WERI-Rb-1 (cell line): Measurements from ENCODE around the gene TMEM123.

ENCODE experiments used
- DNase-seq: peaks from one replicate; pipeline ENCODE4 v3.0.0-alpha.2; 2020
- H3K27ac ChIP-seq: fragments of 250-450 bp; sonication (Bioruptor Pico); 2 replicates; pipeline ENCODE4 v1.5.1; 2020; ENCODE audit warnings: mild to moderate bottlenecking, moderate library complexity
- H3K27me3 ChIP-seq: fragments of 250-450 bp; sonication (Bioruptor Pico); 2 replicates; pipeline ENCODE4 v1.5.1; 2021; ENCODE audit warnings: mild to moderate bottlenecking, low read depth, moderate library complexity; ENCODE audit not compliant: insufficient read depth, severe bottlenecking
- H3K36me3 ChIP-seq: fragments of 250-450 bp; sonication (Bioruptor Pico); 2 replicates; pipeline ENCODE4 v1.5.1; 2020; ENCODE audit warnings: mild to moderate bottlenecking, moderate library complexity
- H3K4me3 ChIP-seq: 2 replicates; pipeline ENCODE4 v1.5.1; 2011; ENCODE audit warnings: low read depth, mild to moderate bottlenecking, control low read depth, low read length
- H3K9me3 ChIP-seq: fragments of 250-450 bp; sonication (Bioruptor Pico); 2 replicates; pipeline ENCODE4 v1.5.1; 2021; ENCODE audit warnings: mild to moderate bottlenecking, moderate library complexity; ENCODE audit not compliant: severe bottlenecking
- TF ChIP-seq, protein P1 (sequence below): IDR thresholded peaks from 2 replicates; pipeline ENCODE4 v1.5.1; 2011; ENCODE audit warnings: low read depth, mild to moderate bottlenecking, control low read depth, inconsistent platforms, low read length

Gene TMEM123

DNA sequence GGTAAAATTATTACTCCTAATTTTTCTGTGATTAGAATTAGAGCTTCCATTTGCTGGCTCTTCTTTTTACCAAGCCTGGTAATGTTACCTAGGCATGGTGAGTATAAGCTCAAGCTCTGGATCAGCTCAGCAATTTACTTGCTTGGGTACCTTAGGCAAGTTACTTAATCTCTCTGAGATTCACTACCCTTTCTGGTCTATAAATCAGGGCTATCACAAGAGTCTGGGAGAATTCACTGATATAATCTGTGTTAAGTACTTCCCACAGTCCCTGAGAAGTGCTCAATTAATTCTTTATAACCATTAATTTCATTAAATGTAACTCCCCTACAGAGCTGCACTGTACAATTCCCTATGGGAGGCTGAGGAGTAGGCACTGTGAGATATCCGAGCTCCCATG lies 44.2 kb downstream of the TMEM123 start:
- Histone ChIP-seq H3K27ac (no peak overlapping the region), H3K9me3 (no peaks in the 10 kb centered on the region), H3K4me3 (no peak overlapping the region), H3K27me3 (no peaks in the 10 kb centered on the region), H3K36me3 (no peaks in the 10 kb centered on the region; the same call in 1 of the 2 replicates)
- TF ChIP-seq, protein P1, sequence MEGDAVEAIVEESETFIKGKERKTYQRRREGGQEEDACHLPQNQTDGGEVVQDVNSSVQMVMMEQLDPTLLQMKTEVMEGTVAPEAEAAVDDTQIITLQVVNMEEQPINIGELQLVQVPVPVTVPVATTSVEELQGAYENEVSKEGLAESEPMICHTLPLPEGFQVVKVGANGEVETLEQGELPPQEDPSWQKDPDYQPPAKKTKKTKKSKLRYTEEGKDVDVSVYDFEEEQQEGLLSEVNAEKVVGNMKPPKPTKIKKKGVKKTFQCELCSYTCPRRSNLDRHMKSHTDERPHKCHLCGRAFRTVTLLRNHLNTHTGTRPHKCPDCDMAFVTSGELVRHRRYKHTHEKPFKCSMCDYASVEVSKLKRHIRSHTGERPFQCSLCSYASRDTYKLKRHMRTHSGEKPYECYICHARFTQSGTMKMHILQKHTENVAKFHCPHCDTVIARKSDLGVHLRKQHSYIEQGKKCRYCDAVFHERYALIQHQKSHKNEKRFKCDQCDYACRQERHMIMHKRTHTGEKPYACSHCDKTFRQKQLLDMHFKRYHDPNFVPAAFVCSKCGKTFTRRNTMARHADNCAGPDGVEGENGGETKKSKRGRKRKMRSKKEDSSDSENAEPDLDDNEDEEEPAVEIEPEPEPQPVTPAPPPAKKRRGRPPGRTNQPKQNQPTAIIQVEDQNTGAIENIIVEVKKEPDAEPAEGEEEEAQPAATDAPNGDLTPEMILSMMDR = no peak
- DNase-seq = no peak

DNA sequence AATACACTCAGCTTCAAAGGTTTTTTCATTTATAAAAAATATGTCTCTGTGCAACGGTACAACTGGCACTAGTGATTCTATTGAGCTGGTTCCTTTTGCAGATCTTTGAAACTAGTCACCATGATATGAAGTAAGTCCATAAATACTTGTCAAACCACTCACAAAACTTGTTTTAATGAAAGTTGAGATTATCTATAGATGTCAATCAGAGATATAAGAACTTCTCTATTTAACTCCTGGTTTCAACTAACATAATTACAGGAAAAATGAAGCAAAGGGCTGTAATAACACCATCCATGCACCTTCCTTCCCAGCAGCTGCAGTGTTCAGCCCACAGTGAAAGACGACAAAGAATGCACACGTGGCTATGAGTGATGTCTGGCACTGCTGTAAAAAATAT lies 44.7 kb downstream of the TMEM123 start:
- H3K27ac ChIP-seq = no peak overlapping the region
- DNase-seq = no peak
- TF ChIP-seq, protein P1 = no peak

DNA sequence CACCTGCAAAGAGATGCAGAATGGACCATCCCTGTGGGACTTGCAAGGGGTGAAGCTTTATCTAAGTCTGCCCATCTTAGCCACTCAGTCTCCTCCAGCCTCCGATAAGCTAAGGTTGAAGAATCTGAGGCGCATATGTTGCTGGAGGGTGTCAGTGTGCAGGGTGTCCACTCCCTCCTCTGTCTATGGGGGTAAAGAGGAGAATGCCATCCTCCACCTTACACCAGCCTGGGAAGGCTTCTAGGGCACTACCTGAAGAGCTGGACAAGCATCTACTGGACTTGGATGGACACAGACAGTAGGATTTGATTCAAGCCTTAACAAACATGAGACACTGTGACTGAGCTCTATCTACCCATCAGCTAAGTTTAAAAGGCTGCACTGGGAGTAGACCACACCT lies 46.5 kb downstream of the TMEM123 start:
- TF ChIP-seq, protein P1 = no peak
- H3K9me3 ChIP-seq = no peaks in the 10 kb centered on the region

More for the DNA sequence above, 44.7 kb downstream of the TMEM123 start:
- Histone ChIP-seq H3K36me3 (no peaks in the 10 kb centered on the region; the same call in 1 of the 2 replicates), H3K4me3 (no peak overlapping the region), H3K9me3 (no peaks in the 10 kb centered on the region), H3K27me3 (no peaks in the 10 kb centered on the region)

DNA sequence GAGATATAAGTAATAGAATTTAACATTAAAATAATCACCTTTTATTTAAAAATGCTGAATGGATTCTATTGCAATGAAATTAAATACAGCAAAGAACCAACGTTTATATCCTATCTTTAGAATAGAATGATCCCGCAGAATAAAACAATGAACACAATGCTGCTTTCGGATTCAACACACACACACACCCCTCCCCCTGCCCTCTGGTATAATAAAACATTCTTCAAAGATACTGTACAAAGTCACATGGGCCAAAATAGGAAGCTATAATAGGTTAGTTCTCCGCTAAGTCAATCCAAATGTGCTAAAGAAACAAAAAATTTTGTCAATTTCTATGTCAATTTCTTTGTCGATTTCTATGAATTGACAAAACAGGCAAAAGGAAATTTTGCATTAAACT lies 47.1 kb downstream of the TMEM123 start:
- TF ChIP-seq, protein P1 = no peak
- H3K27ac ChIP-seq = no peak overlapping the region
- no peak for DNase-seq
- no peaks in the 10 kb centered on the region for H3K9me3 ChIP-seq
- H3K4me3 ChIP-seq = no peak overlapping the region
- peaks cover 14% of the 10 kb centered on the region for H3K36me3 ChIP-seq
- H3K27me3 ChIP-seq = no peaks in the 10 kb centered on the region

More for the DNA sequence above, 46.5 kb downstream of the TMEM123 start:
- H3K27me3 ChIP-seq = no peaks in the 10 kb centered on the region
- H3K4me3 ChIP-seq = no peak overlapping the region
- DNase-seq = no peak
- no peak overlapping the region for H3K27ac ChIP-seq
- peaks cover 9% of the 10 kb centered on the region for H3K36me3 ChIP-seq

DNA sequence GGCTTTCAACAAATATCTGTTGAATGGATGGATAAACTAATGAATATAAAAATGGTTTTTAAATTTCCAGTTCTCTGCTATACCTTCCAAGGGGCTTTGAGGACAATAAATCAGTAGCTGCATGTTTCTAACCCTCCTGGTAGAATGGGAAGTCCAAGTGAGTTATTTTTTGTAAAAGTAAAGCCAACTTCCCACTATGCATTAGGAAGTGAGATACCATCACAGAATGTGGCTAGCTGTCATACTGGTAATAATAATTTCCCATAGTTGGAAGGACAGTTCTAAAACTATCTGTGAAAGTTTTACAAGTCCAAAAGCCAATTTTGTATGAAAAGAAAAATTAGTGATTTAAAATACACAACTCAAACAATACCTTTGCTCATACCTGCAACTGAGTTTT lies 50.0 kb downstream of the TMEM123 start:
- Histone ChIP-seq H3K27ac (no peak overlapping the region), H3K4me3 (no peak overlapping the region), H3K36me3 (peaks cover 20% of the 10 kb centered on the region), H3K9me3 (no peaks in the 10 kb centered on the region), H3K27me3 (no peaks in the 10 kb centered on the region)
- no peak for DNase-seq
- TF ChIP-seq, protein P1 = no peak

DNA sequence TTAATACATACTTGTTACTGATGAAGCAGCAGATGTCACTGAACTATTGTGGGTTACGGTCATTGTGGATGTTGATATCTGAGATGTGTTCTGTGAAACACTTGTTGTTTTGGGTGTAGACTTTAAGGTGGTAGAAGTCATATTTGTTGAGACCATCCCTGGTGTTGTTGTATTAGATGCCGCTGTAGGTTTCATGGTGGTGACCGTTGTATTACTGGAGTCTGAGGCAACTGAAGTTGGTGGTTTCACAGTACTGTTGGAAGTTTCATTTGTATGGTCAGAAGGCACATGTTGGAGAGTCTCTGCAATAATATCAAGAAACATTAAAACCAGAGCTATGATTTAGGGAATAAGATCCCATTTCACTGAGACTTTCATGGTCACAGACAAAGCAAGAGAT lies 50.7 kb downstream of the TMEM123 start:
- TF ChIP-seq, protein P1 = no peak
- DNase-seq = no peak

More for the DNA sequence above, 50.7 kb downstream of the TMEM123 start:
- H3K27me3 ChIP-seq = no peaks in the 10 kb centered on the region
- H3K4me3 ChIP-seq = no peak overlapping the region
- no peaks in the 10 kb centered on the region for H3K9me3 ChIP-seq
- H3K36me3 ChIP-seq = peaks cover 21% of the 10 kb centered on the region
- no peak overlapping the region for H3K27ac ChIP-seq
